Mesenchymal stem cell (in vitro differentiated cells and primary cell): ENCODE results near the gene TMEM45A.

Experiments
- DNase-seq: peaks from one replicate; pipeline ENCODE4 v3.0.0-alpha.2; 2013
- H2AFZ ChIP-seq: one replicate; pipeline ENCODE4 v1.6.1; 2013; ENCODE audit warnings: low read depth, mild to moderate bottlenecking, control low read depth, inconsistent platforms, low read length, moderate library complexity
- H2AK5ac ChIP-seq: 2 replicates; pipeline ENCODE4 v1.6.1; 2013; ENCODE audit warnings: low read length, moderate library complexity, mild to moderate bottlenecking, inconsistent platforms; ENCODE audit not compliant: severe bottlenecking
- H2BK120ac ChIP-seq: one replicate; pipeline ENCODE4 v1.6.1; 2013; ENCODE audit warnings: low read depth, mild to moderate bottlenecking, inconsistent platforms, low read length, moderate library complexity
- H2BK12ac ChIP-seq, 2 experiments: one replicate each; pipeline ENCODE4 v1.6.1; 2013; ENCODE audit warnings: inconsistent platforms in 2 of 2, low read length in 2 of 2, mild to moderate bottlenecking in 2 of 2, moderate library complexity in 2 of 2, control low read depth in 1 of 2
- H2BK15ac ChIP-seq: one replicate; pipeline ENCODE4 v1.6.1; 2013; ENCODE audit warnings: mild to moderate bottlenecking, low read depth, inconsistent platforms; ENCODE audit not compliant: poor library complexity, severe bottlenecking
- H2BK5ac ChIP-seq: 2 replicates; pipeline ENCODE4 v1.6.1; 2013; ENCODE audit warnings: low read depth, mild to moderate bottlenecking, low read length, control low read depth, inconsistent platforms; ENCODE audit not compliant: poor library complexity, severe bottlenecking
- H3K14ac ChIP-seq, 2 experiments: one replicate each; pipeline ENCODE4 v1.6.1; 2013; ENCODE audit warnings: inconsistent platforms in 2 of 2, low read length in 2 of 2, control low read depth in 1 of 2, mild to moderate bottlenecking in 1 of 2, moderate library complexity in 1 of 2
- H3K18ac ChIP-seq, 2 experiments: one replicate each; pipeline ENCODE4 v1.6.1; 2013; ENCODE audit warnings: inconsistent platforms in 2 of 2, low read length in 2 of 2, control low read depth in 1 of 2, low read depth in 1 of 2, mild to moderate bottlenecking in 1 of 2
- H3K23ac ChIP-seq, 2 experiments: one replicate each; pipeline ENCODE4 v1.6.1; 2013; ENCODE audit warnings: inconsistent platforms in 2 of 2, low read length in 2 of 2, mild to moderate bottlenecking in 2 of 2, moderate library complexity in 2 of 2, control low read depth in 1 of 2
- H3K27ac ChIP-seq: 2 replicates; pipeline ENCODE4 v1.5.1; 2013; ENCODE audit warnings: mild to moderate bottlenecking, moderate library complexity, low read length, control low read depth, inconsistent platforms; ENCODE audit not compliant: poor library complexity, severe bottlenecking
- H3K27me3 ChIP-seq, 2 experiments: 2 replicates each; pipeline versions ENCODE4 v1.6.1 to v1.7.0; 2013; ENCODE audit warnings: low read length in 2 of 2, mild to moderate bottlenecking in 2 of 2, moderate library complexity in 2 of 2, control low read depth in 1 of 2, inconsistent platforms in 1 of 2; ENCODE audit not compliant: control insufficient read depth in 1 of 2, insufficient read depth in 1 of 2
- H3K36me3 ChIP-seq, 2 experiments: 2 replicates each; pipeline versions ENCODE4 v1.6.1 to v1.7.0; 2013; ENCODE audit warnings: low read length in 2 of 2, control low read depth in 1 of 2, inconsistent platforms in 1 of 2, low read depth in 1 of 2, mild to moderate bottlenecking in 1 of 2; ENCODE audit not compliant: insufficient read depth in 2 of 2, control insufficient read depth in 1 of 2
- H3K4ac ChIP-seq, 2 experiments: one replicate each; pipeline ENCODE4 v1.6.1; 2013; ENCODE audit warnings: inconsistent platforms in 2 of 2, low read length in 2 of 2, mild to moderate bottlenecking in 2 of 2, moderate library complexity in 2 of 2, control low read depth in 1 of 2, low read depth in 1 of 2
- H3K4me1 ChIP-seq: 2 replicates; pipeline ENCODE4 v1.6.1; 2013; ENCODE audit warnings: low read depth, low read length, control low read depth; ENCODE audit not compliant: control insufficient read depth, insufficient read depth
- H3K4me2 ChIP-seq: 2 replicates; pipeline ENCODE4 v1.6.1; 2013; ENCODE audit warnings: low read length, mild to moderate bottlenecking, inconsistent platforms; ENCODE audit not compliant: poor library complexity, severe bottlenecking
- H3K4me3 ChIP-seq, 2 experiments: 2 replicates each; pipeline versions ENCODE4 v1.5.1 to v1.7.0; 2013; ENCODE audit warnings: low read length in 2 of 2, mild to moderate bottlenecking in 2 of 2, control low read depth in 1 of 2, low read depth in 1 of 2; ENCODE audit not compliant: insufficient read depth in 1 of 2
- H3K79me1 ChIP-seq: replicated peaks from 2 replicates; pipeline ENCODE4 v1.6.1; 2013; ENCODE audit warnings: mild to moderate bottlenecking, control low read depth, low read length, inconsistent platforms; ENCODE audit not compliant: poor library complexity, severe bottlenecking
- H3K9ac ChIP-seq: 2 replicates; pipeline ENCODE4 v1.7.0; 2013; ENCODE audit warnings: mild to moderate bottlenecking, low read length, moderate library complexity
- H3K9me3 ChIP-seq: 2 replicates; pipeline ENCODE4 v1.7.0; 2013; ENCODE audit warnings: mild to moderate bottlenecking, low read length; ENCODE audit not compliant: control insufficient read depth
- H4K8ac ChIP-seq: one replicate; pipeline ENCODE4 v1.6.1; 2013; ENCODE audit warnings: inconsistent platforms, mild to moderate bottlenecking, low read length, moderate library complexity
- H4K91ac ChIP-seq: one replicate; pipeline ENCODE4 v1.6.1; 2013; ENCODE audit warnings: mild to moderate bottlenecking, low read length, inconsistent platforms
- WGBS: methylation state at CpG from one replicate; pipeline ENCODE4 v1.1.7; 2013; ENCODE audit warnings: mixed read lengths; 5-methylcytosine and 5-hydroxymethylcytosine counted together

The TMEM45A gene

DNA sequence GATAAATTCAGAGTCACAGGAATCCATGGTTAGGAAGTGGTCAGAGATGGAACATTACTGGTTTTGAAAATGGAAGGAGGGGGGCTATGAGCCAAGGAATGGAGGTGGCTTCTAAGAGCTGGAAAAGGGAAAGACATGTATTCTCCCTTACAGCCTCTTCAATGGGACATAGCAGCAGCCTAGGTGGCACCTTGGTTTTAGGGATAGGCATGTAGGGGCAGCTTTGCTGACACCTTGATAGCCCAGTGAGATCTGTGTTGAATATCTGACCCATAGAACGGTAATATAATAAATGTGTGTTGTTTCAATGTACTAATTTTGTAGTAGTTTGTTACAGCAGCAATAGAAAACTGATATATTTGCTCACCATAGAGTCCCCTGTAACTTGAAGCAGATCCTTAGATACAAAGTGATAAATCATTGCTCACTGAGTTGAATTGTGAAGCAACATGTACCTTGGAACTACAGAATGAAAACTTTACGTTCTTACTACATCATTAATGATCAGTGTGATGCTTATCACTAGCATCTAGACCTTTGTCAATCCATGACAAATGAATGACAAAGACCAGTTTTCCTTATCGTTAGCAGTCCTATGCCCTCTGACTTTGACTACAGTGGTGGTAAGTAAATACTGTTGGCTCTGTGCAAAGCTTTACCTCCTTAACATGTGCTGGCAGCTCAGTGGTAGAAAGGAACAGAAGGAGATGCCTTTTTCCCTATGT is 53.8 kb downstream of the TMEM45A start:
- H3K36me3 ChIP-seq: no peaks in the 10 kb centered on the region
- WGBS: 82% methylated on average over 2 of the region's 3 CpGs

DNA sequence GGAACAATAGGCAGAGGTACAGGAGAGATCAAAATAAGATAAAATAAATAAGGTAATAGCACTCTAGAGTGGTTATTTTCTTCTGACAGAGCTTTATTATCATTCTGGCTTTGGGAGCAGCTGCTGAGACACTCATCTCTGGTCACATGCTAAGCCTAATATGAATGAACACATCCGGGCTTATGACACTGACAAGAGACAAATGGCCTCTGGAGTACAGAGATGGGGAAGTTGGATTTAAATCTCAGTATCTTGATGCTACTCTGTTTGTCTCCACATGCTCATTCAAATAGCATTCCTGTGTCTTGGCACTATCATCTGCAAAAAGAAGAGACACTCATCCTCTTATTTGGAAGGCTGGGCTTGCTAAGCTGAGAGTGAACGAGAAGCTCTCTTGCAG is 55.6 kb downstream of the TMEM45A start:
- no peak overlapping the region for H2BK15ac ChIP-seq
- no peak overlapping the region for H3K18ac ChIP-seq
- H2BK5ac ChIP-seq: no peak overlapping the region
- no peak overlapping the region for H3K14ac ChIP-seq
- no peak overlapping the region for H3K4ac ChIP-seq
- peaks cover 2% of the 10 kb centered on the region for H3K79me1 ChIP-seq
- H2BK120ac ChIP-seq: peak overlapping the region; percentile 19
- H3K27me3 ChIP-seq: no peaks in the 10 kb centered on the region
- H3K4me1 ChIP-seq: no peaks in the 10 kb centered on the region
- peak overlapping the region; percentile 19 for H3K9ac ChIP-seq
- H3K4me3 ChIP-seq: no peak overlapping the region
- H2AK5ac ChIP-seq: no peak overlapping the region
- no peak overlapping the region for H3K23ac ChIP-seq
- H3K36me3 ChIP-seq: no peaks in the 10 kb centered on the region
- WGBS: 63% methylated on average over 2 of the region's 2 CpGs
- H2AFZ ChIP-seq: no peak overlapping the region
- DNase-seq: peak; percentile 33
- no peak overlapping the region for H3K4me2 ChIP-seq
- no peak overlapping the region for H4K91ac ChIP-seq
- no peak overlapping the region for H4K8ac ChIP-seq
- H3K27ac ChIP-seq: no peak overlapping the region
- no peak overlapping the region for H2BK12ac ChIP-seq
- H3K9me3 ChIP-seq: no peaks in the 10 kb centered on the region

More for the DNA sequence above, 53.8 kb downstream of the TMEM45A start:
- H3K4me1 ChIP-seq: no peaks in the 10 kb centered on the region
- H3K4ac ChIP-seq: no peak overlapping the region
- peaks cover under 1% of the 10 kb centered on the region for H3K79me1 ChIP-seq
- H4K91ac ChIP-seq: no peak overlapping the region
- H3K14ac ChIP-seq: no peak overlapping the region
- H3K9ac ChIP-seq: no peak overlapping the region
- H3K4me2 ChIP-seq: no peak overlapping the region
- H3K4me3 ChIP-seq: no peak overlapping the region
- no peak overlapping the region for H2BK5ac ChIP-seq
- H2BK120ac ChIP-seq: no peak overlapping the region
- no peak overlapping the region for H3K27ac ChIP-seq
- H4K8ac ChIP-seq: no peak overlapping the region
- H2BK15ac ChIP-seq: no peak overlapping the region
- H2AFZ ChIP-seq: no peak overlapping the region
- no peak for DNase-seq
- H3K18ac ChIP-seq: no peak overlapping the region
- no peak overlapping the region for H3K23ac ChIP-seq
- H3K27me3 ChIP-seq: no peaks in the 10 kb centered on the region
- H2BK12ac ChIP-seq: no peak overlapping the region
- no peak overlapping the region for H2AK5ac ChIP-seq
- no peaks in the 10 kb centered on the region for H3K9me3 ChIP-seq

DNA sequence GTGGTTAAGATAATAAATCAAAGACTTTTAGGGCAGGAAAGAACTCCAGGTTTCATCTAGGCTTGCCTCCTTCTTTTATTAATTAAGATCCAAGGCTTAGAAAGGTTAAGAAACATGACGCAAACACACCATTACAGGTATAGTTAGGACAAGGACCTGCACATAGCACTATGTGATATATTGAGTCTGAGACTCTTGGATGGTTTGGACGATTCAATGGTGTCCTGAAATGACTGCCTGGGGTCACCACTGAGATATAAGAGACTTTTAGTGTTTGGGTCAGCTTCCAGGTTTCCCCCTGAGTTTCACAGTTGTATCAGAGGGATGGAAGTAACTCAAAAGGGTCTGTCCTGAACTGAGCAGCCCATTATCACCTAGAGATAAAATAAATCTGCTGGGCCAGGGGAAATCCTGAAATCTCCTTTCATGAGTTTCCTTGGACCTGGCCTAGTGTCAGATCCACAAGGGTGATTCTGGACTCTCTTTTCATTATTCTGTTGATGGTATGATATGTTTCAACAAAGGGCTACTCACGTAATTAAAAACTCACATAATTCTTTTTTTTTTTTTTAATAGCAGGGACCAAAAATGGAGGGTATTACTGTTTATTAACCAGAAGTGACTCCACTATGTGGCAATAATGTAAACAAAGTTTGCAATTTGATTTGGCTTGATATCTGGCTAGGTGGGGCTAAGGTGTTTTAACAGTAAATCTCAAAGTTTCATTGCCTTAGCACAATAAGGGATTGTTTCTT is 61.4 kb downstream of the TMEM45A start:
- Histone ChIP-seq H2BK120ac (no peak overlapping the region), H3K4me2 (no peak overlapping the region), H4K8ac (no peak overlapping the region), H3K9me3 (no peaks in the 10 kb centered on the region), H2BK12ac (no peak overlapping the region), H2BK15ac (no peak overlapping the region), H3K14ac (no peak overlapping the region), H2AFZ (no peak overlapping the region), H3K79me1 (peaks cover 5% of the 10 kb centered on the region), H3K27me3 (no peaks in the 10 kb centered on the region), H3K4me3 (no peak overlapping the region), H3K36me3 (peaks cover 0 to 6% of the 10 kb centered on the region in 2 experiments), H3K4me1 (no peaks in the 10 kb centered on the region), H4K91ac (no peak overlapping the region), H3K9ac (no peak overlapping the region), H2BK5ac (no peak overlapping the region), H3K4ac (no peak overlapping the region), H3K18ac (no peak overlapping the region), H3K27ac (no peak overlapping the region), H3K23ac (no peak overlapping the region), H2AK5ac (no peak overlapping the region)
- no peak for DNase-seq
- WGBS: 52% methylated on average over 1 of the region's 3 CpGs

DNA sequence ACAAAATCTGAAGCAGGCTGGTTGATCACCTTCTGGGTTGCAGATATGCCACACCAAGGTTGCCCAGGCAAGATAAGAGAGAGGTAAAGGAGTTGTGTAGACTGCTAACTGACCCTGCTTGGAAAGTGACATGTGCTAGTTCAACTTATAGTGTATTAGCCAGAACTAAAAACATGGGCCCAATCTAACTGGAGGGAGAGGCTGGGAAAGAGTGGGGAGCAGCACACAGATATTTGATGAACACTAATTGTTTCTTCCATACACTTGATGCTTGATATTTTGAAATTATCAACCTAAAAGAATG is 61.9 kb downstream of the TMEM45A start:
- Histone ChIP-seq H4K8ac (no peak overlapping the region), H3K9me3 (no peaks in the 10 kb centered on the region), H3K9ac (no peak overlapping the region), H2BK120ac (no peak overlapping the region), H3K18ac (no peak overlapping the region), H3K4me2 (no peak overlapping the region), H2AFZ (no peak overlapping the region), H2AK5ac (no peak overlapping the region), H3K4me1 (no peaks in the 10 kb centered on the region), H2BK15ac (no peak overlapping the region), H3K4ac (no peak overlapping the region), H2BK12ac (no peak overlapping the region), H3K23ac (no peak overlapping the region), H4K91ac (no peak overlapping the region), H3K27ac (no peak overlapping the region), H3K27me3 (no peaks in the 10 kb centered on the region), H3K36me3 (peaks cover 0 to 6% of the 10 kb centered on the region in 2 experiments), H2BK5ac (no peak overlapping the region), H3K4me3 (no peak overlapping the region), H3K14ac (no peak overlapping the region), H3K79me1 (peaks cover 5% of the 10 kb centered on the region)
- no peak for DNase-seq
